ENCODE results near the gene FRMPD4. TPM values are rescaled to one million over a fixed set of nuclear protein-coding genes. Genes with fewer than 3 reads are reported as not detected.

The FRMPD4 gene
- total and polyA plus RNA-seq, 2 donors (not counting 3 experiments of a cell fraction or from before 2014, with no cell fraction given): not detected

GRCh38 chrX:12410523-12410922 lies 272.2 kb downstream of the FRMPD4 start:
- no peak overlapping the region for H3K27ac ChIP-seq (ENCODE audit: insufficient read depth, low read depth, low read length)
- dilution Hi-C loops (cut with MboI; ENCODE audit: extremely low pct_ligation_motif_present, low sequenced_read_pairs) (no loop called here), intact Hi-C loops (cut with micrococcal nuclease) (no loop called here)
- H3K27me3 ChIP-seq (ENCODE audit: control insufficient read depth in 2 of 2, insufficient read depth in 2 of 2, low read length in 2 of 2): no peaks in the 10 kb centered on the region
- no peaks in the 10 kb centered on the region for H3K36me3 ChIP-seq (ENCODE audit: control insufficient read depth in 2 of 2, extremely low read depth in 1 of 2, insufficient read depth in 2 of 2, low read length in 2 of 2)
- CTCF ChIA-PET: interaction anchor here (0.6 kb wide), 1 partner anchor 769 kb away, joined by 3 read pairs; no protein-coding TSS in a partner anchor
- no peak for FAIRE-seq
- no peaks in the 10 kb centered on the region for H3K4me1 ChIP-seq (ENCODE audit: control insufficient read depth, extremely low read depth, insufficient read depth, low read length)
- H3K9me1 ChIP-seq (replicated peaks; ENCODE audit: control insufficient read depth, extremely low read depth, insufficient read depth, low read length): no peaks in the 10 kb centered on the region
- TF ChIP-seq MAX (IDR thresholded peaks at IDR 0.05; ENCODE audit: insufficient read depth, insufficient read length) (no peak), CTCF (IDR thresholded peaks at IDR 0.05; ENCODE audit: extremely low read depth in 1 of 2, insufficient read depth in 1 of 2, low read depth in 1 of 2, low read length in 2 of 2) (no peak), FOS (IDR thresholded peaks at IDR 0.05; ENCODE audit: borderline replicate concordance, insufficient read depth, low read length) (no peak), GATA2 (IDR thresholded peaks at IDR 0.05; ENCODE audit: insufficient read depth, insufficient read length, low read depth, low read length) (no peak), EZH2 (IDR thresholded peaks at IDR 0.05; ENCODE audit: borderline replicate concordance, low read depth, low read length, severe bottlenecking) (no peak)
- no peak overlapping the region for H3K4me3 ChIP-seq (replicated peaks in 1 of 3; ENCODE audit: insufficient read depth in 1 of 3, low read depth in 1 of 3, low read length in 3 of 3)
- H3K4me2 ChIP-seq (ENCODE audit: insufficient read depth, low read length): no peak overlapping the region
- no peak overlapping the region for H3K9ac ChIP-seq (replicated peaks; ENCODE audit: extremely low read depth, insufficient read depth, low read length)
- H2AFZ ChIP-seq (ENCODE audit: low read depth, low read length): no peak overlapping the region
- POLR2A ChIA-PET: no interaction called here
- H4K20me1 ChIP-seq (replicated peaks; ENCODE audit: control insufficient read depth, extremely low read depth, insufficient read depth, low read length): no peaks in the 10 kb centered on the region
- DNase-seq (ENCODE audit: low read depth, low spot score): no peak
- H3K9me3 ChIP-seq (replicated peaks; ENCODE audit: control insufficient read depth, insufficient read depth, low read length): no peaks in the 10 kb centered on the region
- BruUV-seq (replicated peaks): no TSS peak
- H3K79me2 ChIP-seq (ENCODE audit: control insufficient read depth, insufficient read depth, low read length): no peaks in the 10 kb centered on the region

GRCh38 chrX:12411831-12412230 lies 273.6 kb downstream of the FRMPD4 start:
- dilution Hi-C loops (cut with MboI; ENCODE audit: extremely low pct_ligation_motif_present, low sequenced_read_pairs): no loop called here

More at GRCh38 chrX:12411831-12412230, 273.6 kb downstream of the FRMPD4 start:
- no peaks in the 10 kb centered on the region for H3K27me3 ChIP-seq (ENCODE audit: control insufficient read depth in 2 of 2, insufficient read depth in 2 of 2, low read length in 2 of 2)
- POLR2A ChIA-PET: no interaction called here
- no peaks in the 10 kb centered on the region for H3K9me1 ChIP-seq (replicated peaks; ENCODE audit: control insufficient read depth, extremely low read depth, insufficient read depth, low read length)
- DNase-seq (ENCODE audit: low read depth, low spot score) (no peak), FAIRE-seq (no peak)
- H3K27ac ChIP-seq (ENCODE audit: insufficient read depth, low read depth, low read length): no peak overlapping the region
- no peaks in the 10 kb centered on the region for H3K36me3 ChIP-seq (ENCODE audit: control insufficient read depth in 2 of 2, extremely low read depth in 1 of 2, insufficient read depth in 2 of 2, low read length in 2 of 2)
- H3K9me3 ChIP-seq (replicated peaks; ENCODE audit: control insufficient read depth, insufficient read depth, low read length): no peaks in the 10 kb centered on the region
- no peak for TF ChIP-seq FOS (IDR thresholded peaks at IDR 0.05; ENCODE audit: borderline replicate concordance, insufficient read depth, low read length)
- no peak for TF ChIP-seq MAX (IDR thresholded peaks at IDR 0.05; ENCODE audit: insufficient read depth, insufficient read length)
- TF ChIP-seq CTCF (IDR thresholded peaks at IDR 0.05; ENCODE audit: extremely low read depth in 1 of 2, insufficient read depth in 1 of 2, low read depth in 1 of 2, low read length in 2 of 2): no peak
- TF ChIP-seq JUN (IDR thresholded peaks at IDR 0.05; ENCODE audit: borderline replicate concordance, insufficient read depth, insufficient read length, low read depth): no peak
- TF ChIP-seq MYC (IDR thresholded peaks at IDR 0.05; ENCODE audit: low read depth, low read length): no peak
- TF ChIP-seq EZH2 (IDR thresholded peaks at IDR 0.05; ENCODE audit: borderline replicate concordance, low read depth, low read length, severe bottlenecking): no peak
- TF ChIP-seq GATA2 (IDR thresholded peaks at IDR 0.05; ENCODE audit: insufficient read depth, insufficient read length, low read depth, low read length): no peak
- no peak for TF ChIP-seq POLR2A (IDR thresholded peaks at IDR 0.05; ENCODE audit: low read depth, low read length)
- no peak for TF ChIP-seq POLR2AphosphoS5 (IDR thresholded peaks at IDR 0.05; ENCODE audit: insufficient read depth, low read depth, low read length)
- no TSS peak for BruUV-seq (replicated peaks)
- H3K9ac ChIP-seq (replicated peaks; ENCODE audit: extremely low read depth, insufficient read depth, low read length): no peak overlapping the region
- no peak overlapping the region for H3K4me2 ChIP-seq (ENCODE audit: insufficient read depth, low read length)
- no peak overlapping the region for H2AFZ ChIP-seq (ENCODE audit: low read depth, low read length)
- no peak overlapping the region for H3K4me3 ChIP-seq (replicated peaks in 1 of 3; ENCODE audit: insufficient read depth in 1 of 3, low read depth in 1 of 3, low read length in 3 of 3)
- H3K79me2 ChIP-seq (ENCODE audit: control insufficient read depth, insufficient read depth, low read length): no peaks in the 10 kb centered on the region
- no peaks in the 10 kb centered on the region for H4K20me1 ChIP-seq (replicated peaks; ENCODE audit: control insufficient read depth, extremely low read depth, insufficient read depth, low read length)
- H3K4me1 ChIP-seq (ENCODE audit: control insufficient read depth, extremely low read depth, insufficient read depth, low read length): no peaks in the 10 kb centered on the region
- CTCF ChIA-PET: no interaction called here
- intact Hi-C loops (cut with micrococcal nuclease): no loop called here
